GM12892 (cell line): Measurements from ENCODE around the gene GMEB1.

Experiments
- POLR2A ChIP-seq: IDR thresholded peaks from 2 replicates; pipeline ENCODE4 v1.6.1; 2011; ENCODE audit warnings: low read depth, low read length, control low read depth
- POLR2AphosphoS5 ChIP-seq: IDR thresholded peaks from 2 replicates; pipeline ENCODE4 v1.6.1; 2011; ENCODE audit warnings: low read depth, low read length, control low read depth
- TAF1 ChIP-seq: IDR thresholded peaks from 2 replicates; pipeline ENCODE4 v1.6.1; 2011; ENCODE audit warnings: low read depth, mild to moderate bottlenecking, control low read depth, low read length, borderline replicate concordance

DNA sequence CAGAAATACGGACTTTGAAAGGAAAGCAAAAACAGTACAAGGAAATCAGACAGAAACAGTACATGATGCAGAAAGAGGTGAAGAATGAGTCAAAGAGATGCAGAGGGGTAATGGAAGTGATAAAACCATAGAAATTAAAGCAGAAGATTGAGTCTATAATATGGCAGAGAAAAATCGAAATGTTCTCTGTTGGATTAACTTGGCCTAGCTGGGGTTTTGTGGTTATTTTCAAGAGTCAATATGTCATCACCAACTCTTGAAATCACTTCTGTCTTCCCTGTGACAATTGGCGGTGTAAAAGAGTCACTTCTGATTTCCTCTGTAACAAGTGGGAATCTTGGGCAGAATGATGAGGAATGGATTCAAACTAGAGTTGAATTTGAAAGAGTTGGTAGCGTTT, 75.6 kb downstream of the GMEB1 start:
- TF ChIP-seq POLR2AphosphoS5, result peak; percentile 14; the same call in 1 of the 2 replicates
- TF ChIP-seq TAF1, result no peak
- no peak for TF ChIP-seq POLR2A
